Heart left ventricle (tissue), 16 donors: ENCODE measurements around the gene SLC9A8. TPM values are rescaled to one million over a fixed set of nuclear protein-coding genes. Genes with fewer than 3 reads are reported as not detected.

Source experiments
- ATAC-seq, 4 donors: fragments of 200-7000 bp; cut with Tn5 transposase; one replicate each; pipeline ENCODE4 v1.9.1; 2020 to 2022; ENCODE audit warnings: moderate library complexity in 4 of 4, mild to moderate bottlenecking in 3 of 4, moderate number of reproducible peaks in 1 of 4
- DNase-seq, 5 donors: peaks; one replicate each; pipeline ENCODE4 v3.0.0-alpha.2; 2020
- H3K27ac ChIP-seq, 12 donors: fragments of 200-600 bp; sonication (generic) in 4 of 12; one replicate each; pipeline versions ENCODE4 v1.5.0 to v1.8.0; 2016 to 2022; ENCODE audit warnings: mild to moderate bottlenecking in 2 of 12
- H3K27me3 ChIP-seq, 9 donors: fragments of 200-600 bp; sonication (generic) in 2 of 9; one replicate each; pipeline versions ENCODE4 v1.5.1 to v1.8.0; 2016 to 2022; ENCODE audit warnings: mild to moderate bottlenecking in 3 of 9
- H3K36me3 ChIP-seq, 9 donors: fragments of 200-600 bp; sonication (generic) in 2 of 9; one replicate each; pipeline versions ENCODE4 v1.5.0 to v1.8.0; 2018 to 2022; ENCODE audit warnings: mild to moderate bottlenecking in 2 of 9
- H3K4me1 ChIP-seq, 12 donors: fragments of 200-600 bp; sonication (generic) in 4 of 12; one replicate each; pipeline versions ENCODE4 v1.5.0 to v1.8.0; 2016 to 2022; ENCODE audit warnings: mild to moderate bottlenecking in 3 of 12
- H3K4me3 ChIP-seq, 12 donors: fragments of 200-600 bp; sonication (generic) in 4 of 12; one replicate each; pipeline versions ENCODE4 v1.5.0 to v1.8.0; 2017 to 2022; ENCODE audit warnings: mild to moderate bottlenecking in 9 of 12, moderate library complexity in 4 of 12
- H3K9me3 ChIP-seq, 12 donors: fragments of 200-600 bp; sonication (generic) in 4 of 12; one replicate each; pipeline versions ENCODE4 v1.5.0 to v1.8.0; 2016 to 2022; ENCODE audit warnings: mild to moderate bottlenecking in 1 of 12
- CTCF ChIP-seq, 12 donors: fragments of 200-600 bp; sonication (generic) in 4 of 12; IDR thresholded peaks; one replicate each; pipeline versions ENCODE4 v1.5.0 to v1.8.0; 2018 to 2022; ENCODE audit warnings: antibody characterized with exemption in 12 of 12, mild to moderate bottlenecking in 5 of 12
- POLR2A ChIP-seq, 2 donors: fragments of 450-650 bp; IDR thresholded peaks; one replicate each; pipeline ENCODE4 v1.6.1; 2017; ENCODE audit warnings: antibody characterized with exemption in 2 of 2, mild to moderate bottlenecking in 2 of 2, moderate library complexity in 2 of 2
- WGBS, 4 donors: extraction: QIAGEN DNeasy Blood & Tissue Kit in 2 of 4; methylation state at CpG; one replicate each; pipeline versions ENCODE4 v1.1.5 to v1.1.7; 2013 to 2018; 5-methylcytosine and 5-hydroxymethylcytosine counted together
- intact Hi-C, 10 donors: fragments of 100-400 bp; cut with DNase I; formaldehyde crosslinking; loops; one replicate each; pipeline versions ENCODE4 v1.11.1 to v1.14.2; 2022
- polyA plus RNA-seq, 2 donors: library from polyadenylated mRNA; stranded (reverse); fragments of 200-250 nt; gene quantifications; one replicate each; pipeline ENCODE4 v1.2.3, GENCODE V29; 2013
- total RNA-seq, 9 donors: library from RNA; depleted of rRNA in 2 of 9; stranded (reverse); fragments of >200 nt in 2 of 9; fragmentation: NEBNext Ultra II Directional in 3 of 9; extraction: Animal tissue kit (Norgen Biotek cat#: 25700) in 3 of 9; gene quantifications; one replicate each; pipeline versions ENCODE4 v1.1.0 to v1.2.4, GENCODE V29; 2016 to 2023
- donor health status: ischemic (EF 13 %, LVEDD 7.1; RV severe dilation, severe dysfunction).
- donor health status: healthy with polysubstance abuse.
- donor health status: DM: no; HTN: yes; CAD: no.
- donor health status: DM: no; HTN: no; CAD: no.
- donor health status: ischemic (EF 25% LVEDD 6.9; RV normal size, moderate dysfunction).
- donor health status: ischemic (EF 25% LVEDD 5.7; RV mildly dilated, moderate dysfunction).
- donor health status: healthy.
- donor health status: DM: yes; HTN: yes; CAD: no.
- donor health status: ischemic (EF 35%, LVEDD 5.7; RV mildly dilated, moderate dysfunction).
- donor health status: nonischemic (EF 11% LVEDD 7.7; RV severe dilation, severe dysfunction).
- donor health status: DM: yes; HTN: yes; CAD: no.
- donor health status: PGD.
- donor health status: ischemic (EF 29% LVEDD 5.4; RV normal size, mild dysfunction).
- donor health status: nonischemic (EF 23%, LVEDD 6.1; RV moderate dilation, normal function).

The SLC9A8 gene
- total and polyA plus RNA-seq, 11 donors: 4.6 to 12.5 (median 6.2) TPM

- DNase-seq: no peak
- Histone ChIP-seq H3K9me3 (no peaks in the 10 kb centered on the region), H3K4me3 (no peak overlapping the region), H3K27ac (peak overlapping the region in 1 of 12 donors; percentile 82), H3K27me3 (no peaks in the 10 kb centered on the region), H3K4me1 (peaks cover 0 to 52% (median 13%) of the 10 kb centered on the region in 12 donors), H3K36me3 (no peaks in the 10 kb centered on the region)
- WGBS, 4 donors: 91 to 94% (median 93%) methylated on average over 2 of the region's 2 CpGs
- no peak for ATAC-seq
- TF ChIP-seq POLR2A (IDR thresholded peaks at IDR 0.05) (no peak), CTCF (IDR thresholded peaks at IDR 0.05) (no peak)
- intact Hi-C loops: no loop called here
Observed at GRCh38 chr20:49765846-49766541, 46.6 kb upstream of the SLC9A8 start.

DNA sequence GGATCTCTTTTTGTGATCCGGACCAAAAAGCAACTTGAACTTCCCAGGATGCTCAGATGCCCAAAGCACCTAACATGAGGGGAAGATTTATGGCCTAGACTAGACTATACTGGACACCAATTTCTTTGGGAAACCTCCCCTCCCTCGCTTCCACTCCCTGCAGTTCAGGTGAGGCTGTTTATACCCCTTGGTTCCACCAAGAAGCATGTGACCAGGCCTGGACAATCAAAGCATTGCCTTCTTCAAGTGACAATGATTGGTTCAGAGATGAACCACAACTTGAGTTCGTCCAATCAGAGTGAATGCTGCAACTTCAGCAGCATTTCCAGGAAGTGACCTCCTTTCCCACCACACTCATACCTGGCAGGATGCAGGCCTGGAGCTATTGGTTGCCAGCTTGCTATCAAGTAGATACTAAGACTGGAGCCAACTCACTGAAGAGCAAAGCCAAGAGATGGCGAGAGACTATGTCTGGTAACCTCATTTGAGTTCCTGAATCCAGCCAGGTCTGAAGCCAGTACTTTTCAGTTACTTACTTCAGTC, 45.6 kb upstream of the SLC9A8 start:
- peak in 1 of 4 donors; percentile 39 for ATAC-seq
- WGBS, 4 donors: 78 to 85% (median 83%) methylated on average over 4 of the region's 4 CpGs
- DNase-seq: peak in 1 of 5 donors; percentile 48

GRCh38 chr20:49768204-49769047, 44.2 kb upstream of the SLC9A8 start:
- TF ChIP-seq POLR2A (IDR thresholded peaks at IDR 0.05) (no peak), CTCF (IDR thresholded peaks at IDR 0.05) (no peak)
- WGBS, 4 donors: 28 to 42% (median 40%) methylated on average over 8 of the region's 8 CpGs
- no peaks in the 10 kb centered on the region for H3K27me3 ChIP-seq
- H3K4me3 ChIP-seq: no peak overlapping the region
- ATAC-seq (peak; percentile 66 to 75 (median 70)), DNase-seq (peak in 4 of 5 donors; percentile 32 to 69 (median 35))
- intact Hi-C loops: loop anchor here in 1 of 10 donors (2.0 kb wide), 1 partner anchor 44 kb away; the partner anchor contains the start of gene SLC9A8
- H3K9me3 ChIP-seq: no peaks in the 10 kb centered on the region
- H3K27ac ChIP-seq: peak overlapping the region; percentile 4 to 76 (median 61)
- H3K4me1 ChIP-seq: peaks cover 0 to 67% (median 18%) of the 10 kb centered on the region in 12 donors
- H3K36me3 ChIP-seq: no peaks in the 10 kb centered on the region

More for the DNA sequence above, 45.6 kb upstream of the SLC9A8 start:
- no peak overlapping the region for H3K4me3 ChIP-seq
- peak overlapping the region in 2 of 12 donors; percentile 39 to 65 for H3K27ac ChIP-seq
- no peaks in the 10 kb centered on the region for H3K9me3 ChIP-seq
- H3K27me3 ChIP-seq: no peaks in the 10 kb centered on the region
- TF ChIP-seq POLR2A (IDR thresholded peaks at IDR 0.05) (no peak), CTCF (IDR thresholded peaks at IDR 0.05) (no peak)
- intact Hi-C loops: no loop called here
- peaks cover 0 to 57% (median 14%) of the 10 kb centered on the region in 12 donors for H3K4me1 ChIP-seq
- H3K36me3 ChIP-seq: no peaks in the 10 kb centered on the region
